NCI-H187 treated with DMSO at 0.1 percent for 48 hours (cell line): ENCODE data around the gene SLC12A9.

Experiments used
- DNase-seq: peaks from one replicate; lab custom pipeline; 2025; lab: John Stamatoyannopoulos, UW

Gene SLC12A9

GRCh38 chr7:100886142-100886935 lies 33.8 kb downstream of the SLC12A9 start:
- DNase-seq, result no peak

GRCh38 chr7:100886936-100887515 lies 34.5 kb downstream of the SLC12A9 start:
- no peak for DNase-seq

- DNase-seq, result no peak
Observed at GRCh38 chr7:100887516-100888290, 35.2 kb downstream of the SLC12A9 start.

- no peak for DNase-seq
Observed at GRCh38 chr7:100888291-100888987, 35.9 kb downstream of the SLC12A9 start.

GRCh38 chr7:100888988-100889750 lies 36.7 kb downstream of the SLC12A9 start, which contains the start of gene UFSP1:
Gene UFSP1, minus strand, starts transcription at chr7:100889715. Its CDS starts 444 bp downstream, at chr7:100889271.
- no peak for DNase-seq

- DNase-seq, result no peak
Observed at GRCh38 chr7:100890653-100891567, 38.4 kb downstream of the SLC12A9 start.

- DNase-seq, result no peak
Observed at GRCh38 chr7:100891568-100892247, 39.2 kb downstream of the SLC12A9 start.

- no peak for DNase-seq
Observed at GRCh38 chr7:100892364-100893317, 40.1 kb downstream of the SLC12A9 start.

- DNase-seq, result no peak
Observed at GRCh38 chr7:100893318-100893895, 40.9 kb downstream of the SLC12A9 start.

- no peak for DNase-seq
Observed at GRCh38 chr7:100893910-100894721, 41.6 kb downstream of the SLC12A9 start.

- no peak for DNase-seq
Observed at GRCh38 chr7:100894860-100895700, 42.6 kb downstream of the SLC12A9 start.

- DNase-seq, result no peak
Observed at GRCh38 chr7:100895701-100895955, 43.1 kb downstream of the SLC12A9 start, which contains the start of gene ACHE. Gene ACHE, minus strand, starts transcription at chr7:100895888. Its CDS starts 1,656 bp downstream, at chr7:100894232.

- no peak for DNase-seq
Observed at GRCh38 chr7:100895956-100896731, 43.6 kb downstream of the SLC12A9 start.

- no peak for DNase-seq
Observed at GRCh38 chr7:100896732-100897608, 44.5 kb downstream of the SLC12A9 start.
